HG02870 (cell line): ENCODE data around the gene DNAH14.
"Not testable (repeated sequence)": the region's sequence is repeated elsewhere in the genome, so short reads cannot be mapped to it uniquely, and the experiment has no call there.

Experiments
- ATAC-seq: cut with Tn5 transposase; IDR thresholded peaks from one replicate; pipeline ENCODE4 v1.9.1; 2021; ENCODE audit warnings: mild to moderate bottlenecking, moderate library complexity; ENCODE audit not compliant: unreplicated experiment

DNAH14 gene

DNA sequence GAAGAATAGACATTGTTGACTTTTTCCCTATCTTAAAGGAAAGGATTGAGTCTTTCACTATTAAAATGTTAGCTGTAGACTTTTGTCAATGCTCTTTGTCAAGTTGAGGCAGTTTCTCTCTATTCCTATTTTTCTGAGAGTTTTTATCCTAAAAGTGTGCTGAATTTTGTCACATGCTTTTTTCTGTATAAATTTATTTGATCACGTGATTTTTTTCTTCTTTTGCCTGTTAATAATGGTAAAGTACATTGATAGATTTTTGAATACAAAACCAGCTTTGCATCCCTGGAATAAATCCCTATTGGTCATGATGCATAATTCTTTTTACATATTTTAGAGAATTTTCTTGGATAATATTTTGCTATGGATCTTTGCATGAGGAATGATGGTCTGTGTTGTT lies 60.1 kb downstream of the DNAH14 start:
- no peak for ATAC-seq

- ATAC-seq, result not testable (repeated sequence)
Observed at GRCh38 chr1:224991550-224991949, 62.1 kb downstream of the DNAH14 start.

DNA sequence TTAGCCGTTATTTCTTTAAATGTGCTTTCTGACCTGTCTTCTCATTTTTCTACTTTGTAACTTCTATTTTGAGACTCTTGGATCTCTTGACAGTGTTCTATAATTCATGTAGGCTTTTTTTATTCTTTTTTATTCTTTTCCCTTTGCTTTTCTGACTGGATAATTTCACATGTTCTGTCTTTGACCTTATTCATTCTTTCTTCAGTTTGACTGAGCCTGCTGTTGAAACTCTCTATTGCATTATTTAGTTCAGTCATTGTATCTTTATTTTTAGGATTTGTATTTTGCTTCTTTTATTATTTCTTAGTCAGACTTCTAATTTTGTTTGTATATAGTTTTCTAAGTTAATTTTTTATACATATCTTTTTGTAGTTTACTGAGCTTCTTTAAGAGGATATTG lies 66.1 kb downstream of the DNAH14 start:
- no peak for ATAC-seq

- ATAC-seq, result no peak
Observed at GRCh38 chr1:224996266-224996665, 66.8 kb downstream of the DNAH14 start.

DNA sequence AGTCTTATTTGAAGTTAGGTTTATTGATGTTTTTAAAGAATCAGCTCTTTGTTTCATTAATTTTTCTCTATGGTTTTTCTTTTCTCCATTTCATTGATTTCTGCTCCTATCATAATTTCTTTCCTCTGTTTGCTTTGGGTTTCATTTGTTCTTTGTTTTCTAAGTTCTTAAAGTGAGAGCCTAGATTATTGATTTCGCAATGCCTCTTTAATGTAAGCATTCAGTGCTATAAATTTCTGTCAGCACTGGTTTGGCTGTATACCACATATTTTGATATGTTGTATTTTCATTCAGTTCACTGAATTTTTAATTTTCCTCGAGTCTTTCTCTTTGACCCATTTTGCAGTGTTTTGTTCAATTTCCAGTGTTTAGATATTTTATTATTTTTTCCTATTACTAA lies 68.7 kb downstream of the DNAH14 start:
- no peak for ATAC-seq

- ATAC-seq, result no peak
Observed at GRCh38 chr1:225004396-225004795, 74.9 kb downstream of the DNAH14 start.

DNA sequence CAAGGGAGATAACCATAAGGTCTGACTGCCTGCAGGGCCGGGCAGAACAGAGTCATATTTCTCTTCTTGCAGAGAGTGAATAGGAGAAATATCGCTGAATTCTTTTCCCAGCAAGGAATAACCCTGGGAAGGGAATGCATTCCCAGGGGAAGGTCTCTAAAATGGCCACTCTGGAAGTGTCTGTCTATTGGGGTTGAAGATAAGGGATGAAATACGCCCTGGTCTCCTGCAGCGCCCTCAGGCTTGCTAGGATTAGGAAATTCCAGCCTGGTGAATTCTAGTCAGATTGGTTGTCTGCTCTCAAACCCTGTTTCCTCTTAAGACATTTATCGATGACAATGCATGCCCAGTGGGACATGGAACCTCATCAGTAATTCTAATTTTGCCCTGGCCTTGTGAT lies 76.9 kb downstream of the DNAH14 start:
- not testable (repeated sequence) for ATAC-seq

DNA sequence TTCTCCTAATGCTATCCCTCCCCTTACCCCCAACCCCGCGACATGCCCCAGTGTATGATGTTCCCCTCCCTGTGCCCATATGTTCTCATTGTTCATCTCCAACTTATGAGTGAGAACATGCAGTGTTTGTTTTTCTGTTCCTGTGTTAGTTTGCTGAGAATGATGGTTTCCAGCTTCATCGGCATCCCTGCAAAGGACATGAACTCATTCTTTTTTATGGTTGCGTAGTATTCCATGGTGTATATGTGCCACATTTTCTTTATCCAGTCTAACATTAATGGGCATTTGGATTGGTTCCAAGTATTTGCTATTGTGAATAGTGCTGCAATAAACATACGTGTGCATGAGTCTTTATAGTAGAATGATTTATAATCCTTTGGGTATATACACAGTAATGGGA lies 78.6 kb downstream of the DNAH14 start:
- ATAC-seq, result not testable (repeated sequence)

GRCh38 chr1:225021037-225021436 lies 91.6 kb downstream of the DNAH14 start:
- no peak for ATAC-seq

DNA sequence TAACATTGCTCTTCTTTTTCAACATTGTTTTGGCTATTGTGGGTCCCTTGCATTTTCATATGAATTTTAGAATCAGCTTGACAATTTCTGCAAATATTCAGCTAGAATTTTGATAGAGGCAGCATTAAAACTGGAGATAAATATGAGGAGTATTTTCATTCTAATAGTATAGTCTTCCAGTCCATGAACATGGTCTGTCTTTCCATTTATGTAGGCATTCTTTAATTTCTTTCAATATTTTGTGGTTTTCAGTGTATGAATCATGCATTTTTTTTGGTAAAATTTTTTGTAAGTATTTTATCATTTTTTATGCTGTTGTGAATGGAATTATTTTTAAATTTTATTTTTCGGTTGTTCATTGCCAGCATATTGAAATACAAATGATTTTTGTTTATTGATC lies 97.2 kb downstream of the DNAH14 start:
- ATAC-seq, result no peak

GRCh38 chr1:225036441-225036840 lies 107.0 kb downstream of the DNAH14 start:
- not testable (repeated sequence) for ATAC-seq

- ATAC-seq, result no peak
Observed at GRCh38 chr1:225042263-225042662, 112.8 kb downstream of the DNAH14 start.

GRCh38 chr1:225044258-225044657 lies 114.8 kb downstream of the DNAH14 start:
- no peak for ATAC-seq

DNA sequence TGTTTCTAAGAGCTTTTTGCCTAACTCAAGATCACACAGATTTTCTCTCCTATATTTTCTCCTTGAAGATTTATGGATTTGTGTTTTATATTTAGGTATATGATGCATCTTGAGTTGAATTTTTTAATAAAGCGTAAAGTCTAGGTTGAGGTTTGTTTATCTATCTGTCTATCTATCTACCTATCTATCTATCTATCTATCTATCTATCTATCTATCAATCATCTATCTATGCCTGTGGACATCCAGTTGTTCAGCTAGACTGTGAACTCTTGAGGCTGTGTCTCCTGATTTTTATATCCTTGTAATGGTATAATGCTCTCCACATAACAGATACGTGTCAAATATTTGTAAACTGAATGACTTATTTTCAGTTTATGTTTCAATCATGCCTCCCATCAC lies 120.1 kb downstream of the DNAH14 start:
- no peak for ATAC-seq

DNA sequence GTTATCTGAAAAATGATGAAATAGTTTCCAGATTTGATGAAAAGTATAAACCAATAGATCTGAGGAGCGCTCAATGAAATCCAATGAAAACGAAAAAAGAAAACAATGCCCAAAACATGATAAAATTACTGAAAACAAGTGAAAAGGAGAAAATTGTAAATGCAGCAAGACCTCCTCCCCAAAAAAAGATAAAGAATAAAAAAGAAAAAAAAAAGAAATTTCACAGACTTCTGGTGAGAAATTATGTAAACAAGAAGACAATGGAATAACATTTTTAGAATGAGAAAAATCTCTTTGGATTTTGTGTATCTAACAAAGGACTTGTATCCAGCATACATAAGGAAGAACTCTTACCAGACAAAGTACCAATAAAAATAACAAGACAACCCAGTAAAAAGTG lies 134.2 kb downstream of the DNAH14 start:
- no peak for ATAC-seq

- ATAC-seq, result no peak
Observed at GRCh38 chr1:225070972-225071371, 141.5 kb downstream of the DNAH14 start.

DNA sequence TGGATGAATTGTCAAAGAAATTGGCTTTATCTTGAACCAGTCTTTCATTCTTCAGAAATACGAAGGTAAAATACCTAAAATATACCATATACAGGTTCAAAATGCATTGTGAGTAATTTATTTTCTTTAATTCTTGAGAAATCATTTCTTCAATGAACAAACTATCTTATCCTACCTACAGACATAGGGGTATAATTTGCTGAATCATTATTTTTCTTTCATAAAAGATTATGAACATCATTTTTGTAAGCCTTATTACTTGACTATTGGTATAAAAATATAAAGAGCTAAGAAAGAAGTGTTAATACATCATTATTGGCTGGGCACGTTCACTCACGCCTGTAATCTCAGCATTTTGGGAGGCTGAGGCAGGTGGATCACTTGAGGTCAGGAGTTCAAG lies 167.7 kb downstream of the DNAH14 start:
- ATAC-seq, result no peak

GRCh38 chr1:225111000-225111399 lies 181.5 kb downstream of the DNAH14 start:
- no peak for ATAC-seq

GRCh38 chr1:225113265-225113664 lies 183.8 kb downstream of the DNAH14 start:
- no peak for ATAC-seq

GRCh38 chr1:225114354-225114990 lies 185.0 kb downstream of the DNAH14 start:
- no peak for ATAC-seq

DNA sequence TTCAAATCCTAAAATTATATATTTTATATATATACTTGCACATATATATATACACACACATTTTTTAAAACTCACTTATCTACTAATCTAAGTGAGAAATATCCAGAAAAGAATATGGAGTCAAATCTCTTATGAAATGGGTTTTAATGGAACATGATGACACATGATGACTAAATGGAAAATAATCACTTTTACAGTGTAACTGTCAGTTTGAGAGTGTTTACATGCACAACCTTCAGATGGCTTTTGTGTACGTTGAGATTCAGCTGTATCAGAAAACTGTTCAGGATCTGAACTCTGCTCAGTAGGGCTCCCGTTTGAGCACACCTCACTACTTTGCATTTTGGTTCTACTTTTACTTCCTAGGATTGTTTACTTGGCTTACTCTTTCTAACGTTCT lies 189.8 kb downstream of the DNAH14 start:
- no peak for ATAC-seq

- ATAC-seq, result no peak
Observed at GRCh38 chr1:225121095-225121494, 191.6 kb downstream of the DNAH14 start.

DNA sequence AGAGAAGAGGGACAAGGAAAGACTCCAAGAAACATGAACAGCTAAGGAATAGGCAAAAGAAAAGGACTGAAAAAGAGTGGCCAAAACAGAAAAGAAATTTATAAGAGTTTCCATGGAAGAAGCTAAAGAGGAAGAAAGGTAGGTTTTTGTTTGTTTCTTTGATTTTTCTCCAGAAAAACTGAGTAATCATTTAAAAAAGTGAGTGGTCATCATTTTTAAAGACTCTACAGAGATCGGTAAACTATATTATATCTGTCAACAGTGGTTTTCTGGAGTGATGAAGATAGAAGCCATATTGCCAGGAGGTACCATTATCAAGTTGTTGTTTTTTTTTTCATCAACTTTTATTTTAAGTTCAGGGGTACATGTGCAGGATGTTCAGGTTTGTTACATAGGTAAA lies 202.4 kb downstream of the DNAH14 start:
- no peak for ATAC-seq
